Muscle of back (tissue), 11 donors: ENCODE results near the gene PHKA2. TPM values are rescaled to one million over a fixed set of nuclear protein-coding genes. Genes with fewer than 3 reads are reported as not detected.
"Not testable (repeated sequence)": the region's sequence is repeated elsewhere in the genome, so short reads cannot be mapped to it uniquely, and the experiment has no call there.

ENCODE experiments used
- DNase-seq, 3 donors: peaks; one replicate each; pipeline versions ENCODE4 v3.0.0 to v3.0.0-alpha.2; 2013
- polyA plus RNA-seq, 10 donors: library from polyadenylated mRNA; unstranded; fragments of 120-200 nt; gene quantifications; one replicate each; pipeline ENCODE4 v1.2.1, GENCODE V29; 2013; ENCODE audit not compliant: insufficient read length in 10 of 10

The PHKA2 gene
- polyA plus RNA-seq, 10 donors = 12.8 to 28.1 (median 18.7) TPM

DNA sequence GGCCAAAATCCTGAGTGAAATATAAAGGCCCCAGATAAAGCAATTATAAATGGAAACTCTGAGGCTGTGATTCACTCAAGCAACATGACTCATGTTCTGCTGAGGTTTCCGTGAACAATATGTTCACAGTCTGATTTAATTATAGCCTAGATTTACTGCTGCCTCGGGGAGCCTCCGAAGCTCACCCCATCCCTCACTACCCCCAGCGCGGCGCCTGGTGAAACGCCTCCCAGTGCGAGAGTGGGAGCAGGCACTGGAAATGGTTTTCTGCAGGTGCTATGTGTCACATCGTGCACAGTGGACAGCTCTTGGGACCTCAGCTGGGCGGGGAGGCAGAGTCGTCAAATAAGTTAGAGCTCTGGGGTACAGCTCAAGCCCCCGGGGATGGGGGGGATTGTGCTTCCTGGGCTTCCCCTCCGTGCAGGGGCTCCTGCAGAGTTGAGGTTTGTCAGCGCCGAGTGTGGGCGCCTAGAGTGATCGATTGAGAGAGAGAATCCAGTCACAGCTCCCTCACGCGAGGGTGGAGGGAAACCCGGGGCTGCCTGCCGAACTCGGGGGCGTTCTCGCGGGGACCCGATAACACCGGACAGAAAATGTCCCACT, 110.6 kb downstream of the PHKA2 start:
- peak; percentile 30 to 66 (median 58) for DNase-seq

DNA sequence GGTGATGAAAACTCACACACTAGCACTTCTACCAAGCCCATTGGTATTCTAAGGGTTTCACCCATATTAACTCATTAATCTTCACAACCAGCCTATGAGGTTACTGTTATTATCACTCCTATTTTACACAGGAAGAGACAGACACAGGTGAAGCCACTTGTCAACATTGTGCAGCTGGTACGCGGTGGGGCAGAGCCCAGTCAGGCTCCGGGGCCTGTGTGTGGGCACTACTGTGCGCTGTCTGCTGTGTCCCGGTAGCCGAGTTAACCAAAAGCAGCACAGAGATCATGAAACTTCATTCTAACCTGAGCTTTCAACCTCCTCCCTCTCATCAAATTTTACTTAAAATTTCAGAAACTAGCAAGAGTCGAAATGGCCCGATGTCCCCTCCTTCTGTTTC, 111.3 kb downstream of the PHKA2 start:
- DNase-seq = no peak

DNA sequence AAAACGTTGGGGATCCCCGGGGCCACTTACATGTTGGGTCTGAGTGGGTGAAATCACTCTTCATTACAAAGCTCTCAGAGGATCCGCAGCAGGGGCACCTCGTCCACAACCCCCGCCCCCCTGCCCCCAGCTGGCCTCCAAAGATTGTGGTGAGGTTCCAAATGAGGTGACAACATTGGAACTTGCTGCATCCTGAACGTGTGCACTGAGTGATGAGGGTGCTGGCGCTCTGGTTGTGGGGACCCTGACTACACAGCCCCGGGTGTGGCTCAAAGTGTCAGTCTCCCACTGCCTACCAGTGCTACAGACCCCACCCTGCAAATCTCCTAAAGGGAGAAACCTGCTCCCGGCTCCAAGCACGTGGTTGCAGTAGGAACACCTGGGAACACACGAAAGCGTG, 111.9 kb downstream of the PHKA2 start:
- no peak for DNase-seq

DNA sequence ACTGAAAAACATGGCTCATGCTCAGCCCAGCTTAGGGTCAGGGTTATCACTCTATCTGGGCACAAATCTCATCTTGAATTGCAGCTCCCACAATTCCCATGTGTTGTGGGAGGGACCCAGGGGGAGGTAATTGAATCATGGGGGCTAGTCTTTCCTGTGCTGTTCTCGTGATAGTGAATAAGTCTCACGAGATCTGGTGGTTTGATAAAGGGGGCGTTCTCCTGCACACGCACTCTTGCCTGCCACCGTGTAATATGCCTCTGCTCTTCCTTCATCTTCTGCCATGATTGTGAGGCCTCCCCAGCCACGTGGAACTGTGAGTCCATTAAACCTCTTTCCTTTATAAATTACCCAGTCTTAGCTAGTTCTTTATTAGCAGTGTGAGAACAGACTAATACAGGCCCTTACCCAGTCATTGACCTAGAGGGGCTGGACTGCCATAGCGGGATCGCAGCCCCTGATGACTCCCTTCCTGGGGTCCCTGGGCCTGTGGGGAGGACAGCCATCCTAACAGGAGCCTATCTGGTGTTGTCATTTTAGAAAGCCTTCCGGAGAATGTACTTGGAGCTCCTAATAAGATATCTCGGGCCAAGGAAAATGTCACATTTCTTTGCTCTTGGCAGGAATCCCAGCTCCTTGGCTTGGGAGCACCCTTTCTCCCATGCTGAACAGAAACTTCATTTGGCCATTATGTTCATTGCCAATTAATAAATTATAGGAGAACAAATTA, 112.6 kb downstream of the PHKA2 start:
- peak in 2 of 3 donors; percentile 22 to 43 for DNase-seq

DNA sequence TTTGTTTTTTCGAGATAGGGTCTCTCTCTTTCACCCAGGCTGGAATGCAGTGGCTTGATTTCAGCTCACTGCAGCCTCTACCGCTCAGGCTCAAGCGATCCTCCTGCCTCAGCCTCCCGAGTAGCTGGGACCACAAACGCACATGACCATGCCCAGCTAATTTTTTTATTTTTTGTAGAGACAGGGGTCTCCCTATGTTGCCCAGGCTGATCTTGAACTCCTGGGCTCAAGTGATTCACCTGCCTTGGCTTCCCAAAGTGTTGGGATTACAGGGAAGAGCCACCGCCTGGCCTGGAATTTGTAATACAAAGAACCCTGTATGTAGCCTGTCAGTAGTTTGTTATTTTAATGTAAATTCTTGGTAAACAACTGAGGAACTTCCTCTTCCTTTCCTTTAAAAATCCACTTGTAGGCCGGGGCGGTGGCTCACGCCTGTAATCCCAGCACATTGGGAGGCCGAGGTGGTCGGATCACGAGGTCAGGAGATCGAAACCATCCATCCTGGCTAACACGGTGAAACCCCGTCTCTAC, 119.5 kb downstream of the PHKA2 start:
- DNase-seq = no peak

DNA sequence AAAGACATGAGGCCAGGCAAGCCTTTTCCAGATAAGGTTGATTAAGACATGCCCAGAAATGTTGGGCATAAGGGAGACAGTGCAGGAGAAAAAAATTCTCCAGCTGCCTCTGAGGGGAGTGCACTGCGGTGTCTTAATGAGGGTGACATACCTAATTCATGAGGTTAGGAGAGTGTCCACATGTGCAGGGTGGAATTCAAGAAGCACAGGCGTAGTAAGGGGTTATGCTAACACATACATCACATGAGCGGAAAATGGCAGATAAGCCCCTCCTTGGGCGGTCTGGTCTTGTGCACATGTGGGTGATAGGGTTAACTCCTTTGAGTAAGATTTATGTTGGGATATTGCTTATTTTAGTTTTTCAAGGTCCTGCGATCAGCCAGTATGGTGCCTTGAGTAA, 122.4 kb downstream of the PHKA2 start:
- no peak for DNase-seq

DNA sequence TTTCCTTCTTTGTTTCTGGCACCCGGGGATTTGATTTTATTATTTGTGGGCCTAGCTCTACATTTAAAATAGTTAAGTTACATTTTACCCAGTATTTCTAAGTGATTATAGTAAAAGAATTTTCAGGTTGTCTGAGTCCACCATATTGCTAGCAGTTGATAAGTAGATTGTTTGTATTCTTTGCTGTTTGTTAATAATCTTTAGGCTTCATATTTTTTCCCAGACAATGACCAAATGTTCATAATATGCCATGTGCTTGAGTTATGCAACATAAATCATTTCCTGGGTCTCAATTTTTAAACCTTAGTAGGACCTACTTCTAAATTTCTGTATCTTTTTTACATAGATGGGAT, 127.3 kb downstream of the PHKA2 start:
- no peak for DNase-seq

DNA sequence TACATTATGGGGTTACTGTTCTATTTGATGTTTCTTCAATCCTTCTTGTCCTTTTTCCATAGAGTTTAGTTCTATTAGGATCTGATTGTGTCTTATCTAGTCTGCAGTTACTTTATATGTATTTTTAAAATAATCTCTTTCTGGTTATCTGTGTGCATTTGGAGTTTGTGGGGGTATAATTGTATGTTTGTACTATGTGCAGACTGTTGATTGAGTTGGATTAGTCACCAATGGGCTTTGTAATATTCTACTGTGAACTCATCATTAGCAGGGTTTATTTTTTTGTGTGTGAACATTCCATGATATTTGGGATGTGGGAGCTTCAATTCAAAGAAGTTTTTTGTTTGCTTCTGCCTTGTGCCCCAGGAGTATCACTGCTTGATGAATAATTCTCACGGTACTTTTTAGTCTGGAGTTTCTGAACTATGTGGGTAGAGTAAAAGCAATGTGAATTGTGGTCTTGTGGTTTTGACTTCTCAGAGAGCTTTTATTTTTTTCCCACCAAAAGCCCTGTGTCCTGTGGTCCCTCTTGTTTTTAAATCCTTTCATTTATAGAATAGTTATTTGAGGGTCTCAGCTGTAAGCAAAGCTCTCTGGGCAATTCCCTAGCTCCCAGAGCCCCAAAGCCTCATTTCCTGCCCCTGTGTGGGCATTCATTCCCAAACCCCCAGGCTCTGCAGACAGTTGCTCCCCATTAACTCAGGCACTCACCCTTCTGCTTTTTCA, 127.8 kb downstream of the PHKA2 start:
- DNase-seq = peak in 1 of 3 donors; percentile 13

DNA sequence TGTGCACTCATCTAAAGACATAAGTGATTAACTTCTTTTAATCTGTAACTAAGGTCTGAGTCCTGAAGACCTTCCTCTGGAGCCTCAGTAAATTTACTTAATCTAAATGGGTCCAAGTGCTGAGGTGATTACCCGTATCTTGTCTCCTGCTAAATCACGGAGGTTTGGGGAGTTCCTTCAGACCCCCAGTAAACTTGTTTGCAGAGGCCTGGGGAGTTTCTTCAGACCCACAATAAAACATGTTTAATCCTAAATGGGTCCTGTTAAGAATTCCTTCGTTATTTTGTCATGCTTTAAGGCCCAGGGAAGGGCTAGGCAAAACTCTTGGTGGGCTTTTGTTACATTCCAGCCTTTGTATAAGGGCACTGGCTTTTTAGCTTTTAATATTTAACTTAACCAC, 136.0 kb downstream of the PHKA2 start:
- not testable (repeated sequence) for DNase-seq

Other genes starting within 250 kb of the PHKA2 start
- 10 to 100 TPM in 6 of 10 donors, 1 to 10 TPM in 4; 3.1 to 30.5 (median 11.1) TPM for gene ADGRG2, start 138.4 kb upstream of the PHKA2 start, polyA plus RNA-seq